GM21576 (cell line): ENCODE data around the gene KCTD3.
A peak's percentile ranks its signal among the peaks of the same experiment; 100 is the strongest.

Experiments
- ATAC-seq: cut with Tn5 transposase; IDR thresholded peaks from one replicate; pipeline ENCODE4 v1.9.1; 2021; ENCODE audit warnings: mild to moderate bottlenecking, moderate library complexity; ENCODE audit not compliant: unreplicated experiment

Gene KCTD3

DNA sequence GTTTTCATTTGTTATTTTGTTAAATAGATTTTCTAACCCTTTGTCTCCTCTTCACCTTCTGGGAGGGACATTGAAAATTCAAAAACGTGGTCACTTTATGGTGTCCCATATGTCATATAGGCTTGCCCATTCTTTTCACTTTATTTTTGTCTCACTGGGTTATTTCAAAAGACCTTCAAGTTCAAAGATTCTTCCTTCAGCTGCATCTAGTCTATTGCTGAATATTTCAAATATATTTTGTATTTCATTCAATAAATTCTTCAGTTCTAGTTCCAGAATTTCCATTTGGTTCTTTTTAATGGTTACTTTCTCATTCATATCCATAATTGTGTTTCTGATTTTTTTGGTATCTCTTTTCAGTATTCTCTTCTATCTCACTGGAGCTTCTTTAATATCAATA lies 11.6 kb upstream of the KCTD3 start:
- ATAC-seq, result no peak

DNA sequence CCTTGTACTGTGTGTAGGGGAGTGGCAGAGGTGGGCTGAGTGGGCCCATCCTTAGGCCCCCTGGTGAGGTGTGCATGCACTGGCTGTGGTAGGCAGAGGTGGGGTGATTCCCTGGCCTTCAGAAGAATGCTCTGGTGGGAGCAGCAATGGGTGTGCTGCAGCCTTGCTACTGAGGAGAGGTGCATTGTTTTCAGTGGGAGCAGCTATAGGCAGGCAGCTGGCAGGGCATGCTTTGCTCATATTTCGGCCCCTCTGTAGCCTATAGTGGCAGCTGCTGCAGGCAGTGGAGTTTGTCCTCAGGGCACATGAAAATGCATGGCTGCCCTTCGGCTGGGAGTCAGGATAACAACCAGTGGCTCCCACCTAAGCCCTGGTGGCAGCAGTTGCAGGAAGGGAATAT lies 10.1 kb upstream of the KCTD3 start:
- ATAC-seq, result no peak

DNA sequence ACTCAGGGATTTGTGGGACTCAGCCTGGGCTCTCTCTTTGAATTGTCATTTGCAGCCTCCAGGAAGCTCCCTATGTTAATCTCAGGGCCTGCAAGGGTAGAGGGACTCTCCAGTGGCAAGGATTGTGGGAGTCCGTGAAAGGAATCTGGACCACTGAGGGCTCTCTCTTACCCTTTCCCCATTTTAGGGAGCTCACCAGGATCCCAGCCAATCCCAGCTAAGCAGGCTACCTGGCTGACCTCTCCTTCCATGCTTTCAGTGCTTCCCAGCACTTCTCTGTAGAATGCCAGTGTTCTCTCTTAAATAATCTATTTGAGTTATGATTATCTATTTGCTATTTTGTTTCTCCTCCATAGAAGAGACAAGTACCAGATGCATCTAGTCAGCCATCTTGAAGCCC lies 9.6 kb upstream of the KCTD3 start:
- ATAC-seq, result no peak

DNA sequence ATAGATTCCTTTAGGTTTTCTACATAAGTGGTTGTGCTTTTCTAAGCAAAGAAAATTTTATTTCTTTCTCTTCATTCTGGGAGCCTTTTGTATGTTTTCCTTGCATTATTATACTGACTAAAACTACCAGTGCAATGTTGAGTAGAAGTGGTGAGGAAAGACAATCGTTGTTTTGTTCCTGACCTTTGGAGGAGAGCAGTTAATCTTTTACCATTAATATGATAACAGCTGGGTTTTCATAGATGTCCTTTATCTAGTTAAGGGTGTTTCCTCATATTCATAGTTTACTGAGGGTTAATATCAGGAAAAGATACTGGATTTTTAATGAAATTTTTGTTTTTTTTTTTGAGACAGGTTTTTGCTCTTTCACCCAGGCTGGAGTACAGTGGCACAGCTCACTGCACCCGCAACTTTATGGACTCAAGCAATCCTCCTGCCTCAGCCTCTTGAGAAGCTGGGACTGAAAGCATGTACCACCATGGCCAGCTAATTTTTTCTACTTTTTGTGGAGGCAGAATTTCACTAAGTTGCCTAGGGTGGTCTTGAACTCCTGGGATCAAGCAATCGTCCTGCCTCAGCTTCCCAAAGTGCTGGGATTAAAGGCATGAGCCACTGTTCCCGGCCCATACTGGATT lies 9.0 kb upstream of the KCTD3 start:
- no peak for ATAC-seq

DNA sequence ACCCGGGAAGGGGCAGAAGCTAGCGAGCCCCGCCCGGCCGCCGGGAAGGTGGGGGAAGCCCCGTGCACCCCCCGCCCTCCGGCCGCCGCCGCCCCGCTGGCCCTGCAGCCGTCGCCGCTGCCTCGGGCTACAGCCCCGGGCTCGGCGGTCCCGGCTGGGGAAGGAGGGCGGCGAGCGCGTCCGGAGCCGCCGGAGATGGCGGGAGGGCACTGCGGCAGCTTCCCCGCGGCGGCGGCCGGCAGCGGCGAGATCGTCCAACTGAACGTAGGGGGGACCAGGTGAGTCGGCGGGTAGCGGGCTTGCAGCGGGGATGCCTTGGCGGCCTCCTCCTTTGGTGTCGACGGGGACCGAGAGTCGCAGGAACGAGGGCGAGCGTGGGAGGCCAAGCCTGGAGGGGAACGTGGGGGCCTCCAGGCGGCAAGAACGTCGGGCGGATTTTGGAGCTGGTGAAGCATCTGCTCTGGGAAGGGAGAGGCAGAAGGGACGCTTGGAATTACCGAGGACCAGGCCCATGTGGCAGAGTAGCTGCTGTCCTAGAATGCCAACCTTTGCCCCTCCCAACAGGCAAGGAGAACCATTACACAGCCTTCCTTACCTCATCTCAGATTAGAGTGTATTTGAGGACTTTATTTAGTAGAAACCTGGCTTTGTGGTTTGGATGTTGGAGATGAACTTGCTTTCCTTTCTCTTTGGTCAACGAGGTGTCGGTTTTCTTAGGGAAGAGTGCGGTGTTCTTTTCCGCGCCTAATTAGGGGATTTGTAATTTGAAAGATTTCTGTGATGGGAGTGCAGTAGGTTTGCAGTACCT lies 591 bp downstream of the KCTD3 start:
- peak; percentile 44 for ATAC-seq

DNA sequence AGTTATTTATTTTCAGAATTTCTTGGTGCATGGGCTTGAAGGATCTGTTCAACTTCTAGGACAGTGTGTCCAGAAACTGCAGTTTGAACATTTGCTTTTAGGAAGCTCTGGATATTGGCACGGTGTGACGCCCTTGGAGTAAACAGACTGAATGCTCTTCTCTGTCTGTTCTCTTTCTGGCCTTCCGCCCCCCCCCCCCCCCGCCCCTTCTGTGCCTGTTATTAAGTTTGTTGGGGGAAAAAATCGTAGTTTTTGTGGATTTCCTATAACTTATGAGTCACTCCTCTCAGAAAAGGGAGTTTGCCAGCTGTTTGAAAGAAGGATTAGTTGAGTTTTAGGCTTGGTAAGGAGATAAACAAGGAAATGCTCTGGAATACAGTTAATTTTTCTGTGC lies 1.2 kb downstream of the KCTD3 start:
- ATAC-seq, result no peak

DNA sequence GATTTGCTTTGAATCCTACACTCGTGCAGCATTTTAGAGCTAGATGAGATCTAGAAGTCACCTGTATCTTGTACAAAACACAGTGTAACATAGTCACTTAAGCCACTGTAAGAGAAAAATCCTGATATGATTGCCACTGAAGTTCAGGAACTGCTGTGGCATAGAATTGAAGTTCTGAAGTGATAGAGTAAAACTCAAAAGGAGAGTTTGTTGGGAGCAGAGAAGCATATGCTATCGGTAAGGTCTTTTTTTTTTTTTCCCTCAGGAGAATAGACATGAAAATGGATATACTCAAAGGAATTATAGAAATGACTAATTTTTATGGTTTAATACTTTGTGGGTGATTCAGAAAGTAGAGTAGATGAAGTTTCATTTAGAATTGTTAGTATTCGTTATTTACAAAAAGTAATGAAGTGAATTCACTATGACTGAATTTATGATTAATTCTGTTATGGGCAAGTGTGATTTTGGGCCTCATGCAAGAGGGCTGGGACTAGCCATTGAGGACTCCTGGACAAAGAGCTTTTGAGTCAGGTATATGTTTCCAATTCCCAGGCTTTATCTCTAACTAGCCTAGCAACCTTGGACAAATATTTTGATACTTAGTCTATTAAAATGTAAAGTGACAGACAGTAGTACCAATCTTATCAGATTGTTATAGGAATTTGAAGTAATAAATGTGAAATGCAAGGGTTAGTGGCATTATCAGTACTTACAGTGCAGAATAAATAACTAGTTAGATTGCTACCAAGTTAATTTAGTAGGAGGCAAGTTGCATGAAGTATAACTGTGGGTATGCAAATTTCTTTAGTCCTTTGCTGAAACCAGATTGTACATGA lies 3.1 kb downstream of the KCTD3 start:
- ATAC-seq, result no peak

DNA sequence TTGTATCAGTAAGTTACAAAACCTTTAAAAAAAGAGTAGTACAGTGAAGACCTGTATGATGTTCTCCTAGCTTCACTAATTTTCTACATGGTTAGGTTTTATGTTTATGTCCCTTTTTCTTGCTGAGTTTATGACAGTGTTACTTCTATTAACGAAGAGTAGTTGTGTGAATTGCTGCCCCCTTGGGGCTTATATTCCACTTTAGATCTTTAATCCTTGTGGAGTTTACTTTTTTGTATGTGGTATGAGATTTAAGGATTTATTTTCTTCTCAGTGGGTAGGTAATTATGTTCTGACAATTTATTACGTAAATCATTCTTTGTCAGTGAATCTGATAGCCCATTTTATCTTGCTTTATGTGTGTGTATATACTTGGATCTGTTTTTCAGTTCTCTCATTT lies 14.8 kb downstream of the KCTD3 start:
- ATAC-seq, result no peak

DNA sequence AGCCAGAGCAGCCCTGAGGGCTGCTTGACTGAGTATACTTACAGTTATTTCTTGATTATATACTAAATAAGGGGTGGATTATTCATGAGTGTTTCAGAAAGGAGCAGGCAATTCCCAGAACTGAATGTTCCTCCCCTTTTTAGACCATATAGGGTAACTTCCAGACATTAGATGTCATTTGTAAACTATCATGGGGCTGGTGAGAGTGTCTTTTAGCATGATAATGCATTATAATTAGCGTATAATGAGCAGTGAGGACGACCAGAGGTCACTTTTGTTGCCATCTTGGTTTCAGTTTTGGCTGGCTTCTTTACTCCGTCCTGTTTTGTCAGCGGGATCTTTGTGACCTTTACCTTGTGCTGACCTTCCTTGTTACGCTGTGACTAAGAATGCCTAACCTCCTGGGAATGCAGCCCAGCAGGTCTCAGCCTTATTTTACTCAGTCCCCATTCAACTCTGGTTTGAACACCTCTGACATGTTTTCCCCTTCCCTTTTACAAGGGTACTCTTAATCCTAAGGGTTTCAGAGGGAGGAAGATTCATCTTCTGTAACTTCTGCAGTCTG lies 16.2 kb downstream of the KCTD3 start:
- no peak for ATAC-seq

DNA sequence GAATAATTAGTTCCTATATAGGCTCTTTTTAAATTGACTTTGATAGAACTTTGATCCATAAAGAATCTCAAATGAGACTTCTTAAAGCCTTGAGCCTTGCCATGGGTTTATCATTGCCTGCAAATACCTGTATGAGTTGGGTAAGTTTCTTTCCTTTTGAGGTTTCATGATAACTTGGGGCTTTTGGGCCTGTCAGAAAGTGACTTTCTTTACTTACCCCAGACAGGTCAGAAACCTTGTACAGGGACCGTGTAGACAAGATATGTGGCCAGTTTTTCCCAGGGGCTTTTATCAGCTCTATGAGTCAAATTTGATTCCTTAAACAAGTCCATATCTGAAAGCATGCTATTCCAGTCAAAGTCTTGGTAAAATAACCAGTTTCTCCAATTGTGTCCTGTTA lies 17.3 kb downstream of the KCTD3 start:
- peak; percentile 51 for ATAC-seq

DNA sequence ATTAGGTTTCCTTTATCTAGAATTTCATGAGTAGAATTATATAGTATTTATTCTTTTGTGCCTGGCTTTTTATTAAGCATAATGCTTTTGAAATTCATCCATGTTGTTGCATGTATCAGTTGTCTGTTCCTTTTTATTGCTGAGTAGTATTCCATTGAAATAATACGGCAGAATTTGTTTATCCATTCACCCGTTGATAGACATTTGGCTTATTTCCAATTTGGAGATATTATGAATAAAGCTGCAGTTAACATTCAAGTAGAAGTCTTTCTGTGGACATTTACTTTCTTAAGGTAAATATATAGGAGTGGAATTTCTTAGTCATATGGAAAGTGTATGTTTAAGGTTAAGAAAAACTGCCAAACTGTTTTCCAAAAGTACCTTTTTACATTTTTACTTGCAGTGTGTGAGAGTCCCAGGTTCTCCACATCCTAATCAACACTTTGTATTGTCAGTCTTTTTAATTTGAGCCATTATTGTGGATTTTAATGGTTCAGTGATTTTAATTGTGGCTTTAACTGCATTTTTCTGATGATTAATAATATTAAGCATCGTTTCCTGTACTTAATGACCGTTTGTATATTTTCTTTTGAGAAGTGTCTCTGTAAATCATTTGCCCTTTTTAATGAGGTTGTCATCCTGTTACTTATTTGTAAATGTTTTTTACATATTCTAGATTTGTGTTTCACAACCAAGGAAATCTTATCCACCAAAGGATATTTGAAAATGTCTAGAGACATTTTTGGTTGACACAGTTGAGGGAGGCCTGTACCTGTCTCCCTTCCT lies 22.7 kb downstream of the KCTD3 start:
- no peak for ATAC-seq

DNA sequence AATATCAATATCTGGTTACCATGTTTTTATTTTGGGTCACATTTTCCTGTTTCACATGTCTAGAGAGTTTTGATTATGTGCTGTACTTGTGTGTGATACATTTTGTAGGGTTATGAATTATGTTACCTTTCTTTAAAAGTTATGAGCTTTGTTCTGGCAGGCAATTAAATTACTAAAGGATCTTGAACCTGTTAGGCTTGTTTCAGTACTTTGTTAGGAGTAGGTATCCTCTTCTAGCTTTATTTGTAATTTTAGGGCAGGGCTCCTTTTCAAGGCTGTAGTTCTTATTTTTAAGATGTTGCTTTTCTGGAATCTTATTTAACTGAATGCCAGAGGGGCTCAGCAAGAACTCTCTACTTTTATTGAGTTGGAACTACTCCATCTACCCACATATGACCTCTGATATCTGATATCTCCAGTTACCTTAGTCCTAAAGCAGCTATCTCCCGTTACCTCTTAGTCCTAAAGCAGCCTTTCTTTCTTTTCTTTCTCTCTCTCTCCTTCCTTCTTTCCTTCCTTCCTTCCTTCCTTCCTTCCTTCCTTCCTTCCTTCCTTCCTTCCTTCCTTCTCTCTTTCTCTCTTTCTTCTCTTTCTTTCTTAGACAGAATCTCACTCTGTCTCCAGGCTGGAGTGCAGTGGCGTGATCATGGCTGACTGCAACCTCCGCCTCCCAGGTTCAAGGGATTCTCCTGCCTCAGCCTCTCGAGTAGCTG lies 23.8 kb downstream of the KCTD3 start:
- no peak for ATAC-seq

DNA sequence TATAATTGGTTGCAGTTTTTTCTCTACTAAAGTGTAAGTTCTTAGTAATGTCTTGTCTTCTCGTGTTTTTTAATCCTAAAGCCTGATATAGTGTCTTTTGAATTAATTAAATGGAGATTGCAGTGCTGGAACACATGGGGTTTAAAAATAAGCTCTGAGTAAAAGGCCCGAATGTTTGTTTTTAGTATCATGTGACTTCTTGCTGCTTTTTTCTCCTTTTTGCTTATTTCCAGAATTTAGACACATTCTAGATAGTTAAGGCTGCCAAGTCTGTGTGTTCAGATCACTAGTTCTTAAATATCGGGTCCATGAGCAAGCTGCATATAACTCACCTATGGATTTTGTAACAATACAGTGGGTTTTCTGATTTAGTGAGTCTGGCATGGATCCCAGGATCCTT lies 27.5 kb downstream of the KCTD3 start:
- no peak for ATAC-seq

DNA sequence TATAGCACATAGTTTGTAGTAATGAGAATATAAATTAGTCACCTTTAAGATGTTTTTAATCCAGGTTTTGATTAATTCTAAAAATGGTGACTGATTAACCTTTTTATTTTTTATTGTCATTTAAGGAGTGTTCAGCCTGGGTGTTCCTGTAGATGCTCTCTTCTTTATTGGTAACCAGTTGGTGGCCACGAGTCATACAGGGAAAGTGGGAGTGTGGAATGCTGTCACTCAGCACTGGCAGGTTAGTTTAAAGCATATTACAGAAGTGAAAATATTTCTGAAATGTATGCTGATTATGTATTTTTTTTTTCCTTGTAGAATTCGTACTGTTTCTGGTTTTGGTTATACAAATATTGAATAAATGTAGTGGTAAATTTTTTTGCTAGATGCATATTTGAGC lies 28.1 kb downstream of the KCTD3 start:
- no peak for ATAC-seq

DNA sequence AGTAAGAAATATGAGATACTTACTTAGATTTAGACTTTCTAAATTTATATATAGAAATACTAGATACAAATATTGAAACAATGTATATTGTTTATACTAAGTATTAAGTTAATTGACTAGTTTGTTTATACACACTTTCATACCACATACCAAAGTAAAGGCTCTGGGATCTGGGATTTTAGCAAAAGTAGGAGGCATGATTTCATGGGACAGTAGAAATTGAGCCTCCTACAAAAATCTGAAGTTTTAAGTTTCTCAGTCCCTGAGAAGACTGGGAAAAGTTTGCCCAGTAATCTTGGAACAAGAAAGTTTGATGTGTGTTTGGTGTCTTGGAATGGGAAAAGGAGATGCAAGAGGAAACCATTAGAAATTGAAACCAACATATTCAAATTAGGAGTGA lies 30.9 kb downstream of the KCTD3 start:
- no peak for ATAC-seq

DNA sequence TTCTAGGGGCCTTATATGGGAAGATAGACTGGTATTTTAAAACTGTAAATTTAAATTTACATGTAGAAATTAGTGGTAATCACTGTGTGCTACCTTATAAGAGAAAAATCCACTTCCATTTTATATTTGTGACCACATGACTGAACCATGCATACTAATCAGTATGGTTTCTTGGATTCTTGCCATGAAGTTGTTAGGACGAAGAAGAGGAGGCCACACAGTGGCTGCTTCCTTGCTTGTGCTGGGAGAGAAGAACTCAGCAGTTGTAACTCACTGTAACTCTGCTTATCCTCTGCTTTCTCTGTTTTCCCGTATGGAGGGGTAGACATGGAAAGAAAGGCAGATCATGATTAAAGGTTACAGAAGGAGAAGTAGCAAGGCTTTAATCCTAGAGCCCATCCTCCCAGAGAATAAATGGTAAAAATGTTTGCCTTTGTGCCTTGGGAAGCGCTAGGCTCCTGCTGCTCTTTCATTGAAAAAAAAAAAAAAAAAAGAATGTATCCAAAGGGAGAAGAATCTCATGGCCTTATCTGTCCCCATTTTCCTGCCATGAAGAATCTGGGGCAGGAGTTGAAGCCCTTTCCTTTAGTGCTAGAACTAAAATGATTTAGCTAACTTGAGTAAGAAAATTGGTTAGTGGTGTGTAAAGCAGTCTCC lies 32.4 kb downstream of the KCTD3 start:
- ATAC-seq, result no peak

DNA sequence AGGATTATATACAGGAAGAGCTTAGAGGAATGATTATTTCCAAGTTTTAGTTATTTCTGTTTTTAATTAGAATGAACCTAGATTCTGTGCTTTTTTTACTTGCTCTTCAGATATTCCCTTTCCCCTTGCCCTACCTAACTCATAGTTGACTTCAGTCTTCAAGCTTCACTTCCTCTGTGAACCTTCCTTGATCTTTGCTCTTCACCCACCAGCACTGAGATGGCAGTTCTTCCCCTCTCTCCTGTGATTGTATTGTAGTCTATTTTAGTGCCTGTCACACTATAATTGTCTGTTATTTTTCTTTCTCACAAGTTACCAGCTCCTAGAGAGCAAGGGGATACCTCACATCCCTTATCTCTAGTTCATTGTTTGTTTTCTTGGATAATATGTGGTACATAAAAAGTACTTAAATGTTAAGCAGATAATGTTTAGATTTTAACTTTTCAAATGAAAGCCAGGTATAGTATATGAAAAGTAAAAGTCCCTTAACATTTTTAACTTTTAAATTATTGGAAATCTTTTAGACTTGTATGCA lies 33.2 kb downstream of the KCTD3 start:
- ATAC-seq, result no peak

DNA sequence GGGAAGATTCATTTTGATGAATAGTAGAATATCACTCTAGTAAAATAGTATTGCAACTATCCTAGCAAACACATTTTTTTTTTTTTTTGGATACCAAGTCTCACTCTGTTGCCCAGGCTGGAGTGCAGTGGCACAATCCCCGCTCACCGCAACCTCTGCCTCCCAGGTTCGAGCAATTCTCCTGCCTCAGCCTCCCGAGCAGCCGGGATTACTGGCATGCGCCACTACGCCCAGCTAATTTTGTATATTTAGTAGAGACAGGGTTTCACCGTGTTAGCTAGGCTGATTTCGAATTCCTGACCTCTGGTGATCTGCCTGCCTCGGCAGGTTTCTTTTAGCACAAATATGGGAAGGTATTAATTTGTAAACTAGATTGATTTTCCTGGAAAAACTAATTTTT lies 33.8 kb downstream of the KCTD3 start:
- ATAC-seq, result no peak

DNA sequence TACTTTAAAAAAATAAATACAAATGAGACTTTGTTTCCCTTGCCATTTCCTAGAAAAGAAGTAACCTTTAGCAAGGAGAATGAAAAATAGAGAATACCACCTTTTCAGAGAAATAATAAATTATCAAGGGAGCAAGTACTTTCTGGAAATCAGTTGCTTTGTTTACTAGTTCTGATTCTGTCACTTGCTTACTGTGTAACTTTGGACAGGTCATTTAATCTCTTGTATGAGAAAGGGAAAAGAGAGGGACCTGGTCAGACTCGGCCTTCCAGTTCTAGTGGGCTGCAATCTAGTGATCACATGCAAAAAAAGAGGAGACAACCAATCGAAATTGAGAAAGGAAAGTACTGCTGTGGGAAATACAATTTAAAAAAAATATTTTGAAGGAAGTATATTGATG lies 34.2 kb downstream of the KCTD3 start:
- no peak for ATAC-seq
